GM18907 (cell line): ENCODE measurements around the gene AGMO.

Source experiments
- ATAC-seq: cut with Tn5 transposase; IDR thresholded peaks from one replicate; pipeline ENCODE4 v1.9.1; 2021; ENCODE audit warnings: mild to moderate bottlenecking, moderate library complexity; ENCODE audit not compliant: unreplicated experiment

AGMO gene

GRCh38 chr7:15462721-15463389 is 99.0 kb downstream of the AGMO start:
- ATAC-seq: no peak

GRCh38 chr7:15461576-15461975 is 100.2 kb downstream of the AGMO start:
- ATAC-seq: no peak

GRCh38 chr7:15459018-15459615 is 102.7 kb downstream of the AGMO start:
- ATAC-seq: no peak

GRCh38 chr7:15457990-15458955 is 103.5 kb downstream of the AGMO start:
- no peak for ATAC-seq

- no peak for ATAC-seq
Observed at GRCh38 chr7:15452670-15453069, 109.1 kb downstream of the AGMO start.

GRCh38 chr7:15446722-15447121 is 115.1 kb downstream of the AGMO start:
- ATAC-seq: no peak

GRCh38 chr7:15446280-15446679 is 115.5 kb downstream of the AGMO start:
- ATAC-seq: no peak

GRCh38 chr7:15441915-15442314 is 119.9 kb downstream of the AGMO start:
- ATAC-seq: no peak

GRCh38 chr7:15440482-15440881 is 121.3 kb downstream of the AGMO start:
- ATAC-seq: no peak

- no peak for ATAC-seq
Observed at GRCh38 chr7:15439853-15440252, 122.0 kb downstream of the AGMO start.

- no peak for ATAC-seq
Observed at GRCh38 chr7:15433151-15433550, 128.7 kb downstream of the AGMO start.

GRCh38 chr7:15430911-15431310 is 130.9 kb downstream of the AGMO start:
- no peak for ATAC-seq

GRCh38 chr7:15430191-15430590 is 131.6 kb downstream of the AGMO start:
- no peak for ATAC-seq

- no peak for ATAC-seq
Observed at GRCh38 chr7:15424468-15424867, 137.3 kb downstream of the AGMO start.

GRCh38 chr7:15419596-15419995 is 142.2 kb downstream of the AGMO start:
- ATAC-seq: no peak

- no peak for ATAC-seq
Observed at GRCh38 chr7:15418264-15418663, 143.6 kb downstream of the AGMO start.

GRCh38 chr7:15417341-15417988 is 144.3 kb downstream of the AGMO start:
- no peak for ATAC-seq

GRCh38 chr7:15411019-15411418 is 150.8 kb downstream of the AGMO start:
- no peak for ATAC-seq

- ATAC-seq: no peak
Observed at GRCh38 chr7:15407910-15408309, 153.9 kb downstream of the AGMO start.

GRCh38 chr7:15403751-15404150 is 158.1 kb downstream of the AGMO start:
- no peak for ATAC-seq

- no peak for ATAC-seq
Observed at GRCh38 chr7:15403315-15403714, 158.5 kb downstream of the AGMO start.
